GM12878 (cell line): ENCODE data around the gene METTL13. TPM values are rescaled to one million over a fixed set of nuclear protein-coding genes. Genes with fewer than 3 reads are reported as not detected.

Experiments used
- ATAC-seq: fragments of 200-7000 bp; cut with Tn5 transposase; 3 replicates; pipeline ENCODE4 v1.9.1; 2020; ENCODE audit warnings: mild to moderate bottlenecking, moderate library complexity
- BruUV-seq: library from RNA; stranded (reverse); fragments of 400-500 nt; replicated peaks from 2 replicates; lab custom pipeline; 2021; lab: Mats Ljungman, UMichigan
- CTCF ChIA-PET: fragments of 300-600 bp; sonication (Branson Sonifier 250); formaldehyde crosslinking; extraction: SDS; loops from one replicate; lab custom pipeline; 2021; ENCODE audit warnings: inconsistent platforms; lab: Yijun Ruan, JAX
- POLR2A ChIA-PET: fragments of 350-600 bp; formaldehyde crosslinking; extraction: SDS; loops from one replicate; lab custom pipeline; 2021; ENCODE audit warnings: inconsistent platforms; lab: Charles Lee
- RAD21 ChIA-PET: fragments of 300-600 bp; sonication (Branson Sonifier 250); formaldehyde crosslinking; loops from one replicate; lab custom pipeline; 2023; ENCODE audit warnings: antibody characterized with exemption; ENCODE audit not compliant: unreplicated experiment; lab: Charles Lee
- SMC1A ChIA-PET: fragments of 300-600 bp; sonication (Branson Sonifier 250); formaldehyde crosslinking; loops from one replicate; lab custom pipeline; 2023; ENCODE audit not compliant: unreplicated experiment, uncharacterized antibody; lab: Charles Lee
- DNase-seq: peaks from one replicate; pipeline ENCODE4 v3.0.0-alpha.2; 2011; ENCODE audit warnings: low read depth, low spot score
- FAIRE-seq: peaks from 3 replicates; lab custom pipeline; 2011; peaks lifted over from hg19 to GRCh38; lab: Jason Lieb, UNC
- H2AFZ ChIP-seq: 2 replicates; pipeline ENCODE4 v1.6.0; 2011; ENCODE audit warnings: low read depth, low read length, control low read depth; ENCODE audit not compliant: control insufficient read depth
- H3K27ac ChIP-seq: 2 replicates; pipeline ENCODE4 v1.5.1; 2011; ENCODE audit warnings: control low read depth; ENCODE audit not compliant: control insufficient read depth, insufficient read depth
- H3K27me3 ChIP-seq, 2 experiments: replicated peaks in 1 of 2; 2 replicates each; pipeline versions ENCODE4 v1.6.0 to v1.6.1; 2011; ENCODE audit warnings: low read length in 1 of 2; ENCODE audit not compliant: control insufficient read depth in 2 of 2, insufficient read depth in 2 of 2
- H3K36me3 ChIP-seq, 2 experiments: 2 replicates each; pipeline ENCODE4 v1.5.1; 2011; ENCODE audit warnings: low read length in 1 of 2; ENCODE audit not compliant: control insufficient read depth in 2 of 2, insufficient read depth in 2 of 2
- H3K4me1 ChIP-seq: 2 replicates; pipeline ENCODE4 v1.6.1; 2011; ENCODE audit warnings: mild to moderate bottlenecking, low read length, moderate library complexity, mixed read lengths; ENCODE audit not compliant: control insufficient read depth, insufficient read depth
- H3K4me2 ChIP-seq: 2 replicates; pipeline ENCODE4 v1.6.0; 2011; ENCODE audit warnings: control low read depth; ENCODE audit not compliant: control insufficient read depth, insufficient read depth
- H3K4me3 ChIP-seq: fragments of 200-600 bp; sonication (generic); 2 replicates; pipeline ENCODE4 v1.5.1; 2016
- H3K79me2 ChIP-seq: 2 replicates; pipeline ENCODE4 v1.6.0; 2011; ENCODE audit warnings: low read length; ENCODE audit not compliant: control insufficient read depth, insufficient read depth
- H3K9ac ChIP-seq: 2 replicates; pipeline ENCODE4 v1.8.0; 2011; ENCODE audit warnings: low read length, control low read depth, mixed read lengths; ENCODE audit not compliant: control insufficient read depth, insufficient read depth
- H3K9me3 ChIP-seq: replicated peaks from 3 replicates; pipeline ENCODE4 v1.5.1; 2011; ENCODE audit warnings: mild to moderate bottlenecking, low read length; ENCODE audit not compliant: control insufficient read depth, insufficient read depth
- H4K20me1 ChIP-seq: 2 replicates; pipeline ENCODE4 v1.6.0; 2011; ENCODE audit not compliant: control insufficient read depth, insufficient read depth
- ATF3 ChIP-seq: IDR thresholded peaks from 2 replicates; pipeline ENCODE4 v1.6.1; 2011; ENCODE audit warnings: low read depth, mild to moderate bottlenecking, low read length, moderate library complexity, borderline replicate concordance; ENCODE audit errors: extremely low read depth
- CREM ChIP-seq: IDR thresholded peaks from 2 replicates; pipeline ENCODE4 v1.6.1; 2014; ENCODE audit warnings: antibody characterized with exemption, low read depth
- E2F8 ChIP-seq: fragments of 450-650 bp; IDR thresholded peaks from 2 replicates; pipeline ENCODE4 v1.6.1; 2018; ENCODE audit warnings: mild to moderate bottlenecking, low read depth, moderate library complexity; ENCODE audit not compliant: partially characterized antibody
- IKZF1 ChIP-seq: fragments of 450-650 bp; conservative IDR thresholded peaks from 2 replicates; pipeline ENCODE4 v1.6.1; 2017; ENCODE audit warnings: antibody characterized with exemption, mild to moderate bottlenecking
- IRF3 ChIP-seq: fragments of 450-650 bp; IDR thresholded peaks from 2 replicates; pipeline ENCODE4 v1.6.1; 2014; ENCODE audit warnings: mild to moderate bottlenecking
- JUND ChIP-seq: IDR thresholded peaks from 2 replicates; pipeline ENCODE4 v1.6.1; 2012; ENCODE audit warnings: low read depth, mild to moderate bottlenecking, low read length, improper control_type of control experiment, moderate library complexity
- NFXL1 ChIP-seq: fragments of 450-650 bp; IDR thresholded peaks from 2 replicates; pipeline ENCODE4 v1.6.1; 2017; ENCODE audit warnings: antibody characterized with exemption, mild to moderate bottlenecking, borderline replicate concordance
- NR2C1 ChIP-seq: fragments of 450-650 bp; IDR thresholded peaks from 2 replicates; pipeline ENCODE4 v1.6.1; 2017; ENCODE audit warnings: antibody characterized with exemption, mild to moderate bottlenecking, moderate library complexity
- NRF1 ChIP-seq: conservative IDR thresholded peaks from 2 replicates; pipeline ENCODE4 v1.6.1; 2011; ENCODE audit warnings: mild to moderate bottlenecking, low read depth, low read length, improper control_type of control experiment
- PKNOX1 ChIP-seq: fragments of 450-650 bp; IDR thresholded peaks from 2 replicates; pipeline ENCODE4 v1.6.1; 2016; ENCODE audit warnings: mild to moderate bottlenecking
- PML ChIP-seq: IDR thresholded peaks from 2 replicates; pipeline ENCODE4 v1.6.1; 2012; ENCODE audit warnings: low read length, inconsistent platforms
- RCOR1 ChIP-seq: conservative IDR thresholded peaks from 2 replicates; pipeline ENCODE4 v1.6.1; 2012; ENCODE audit warnings: low read depth, low read length, improper control_type of control experiment
- SUZ12 ChIP-seq: fragments of 200-600 bp; sonication (generic); IDR thresholded peaks from one replicate; pipeline ENCODE4 v1.6.1; 2018; ENCODE audit warnings: antibody characterized with exemption, mild to moderate bottlenecking; ENCODE audit not compliant: unreplicated experiment
- ZBTB40 ChIP-seq: fragments of 450-650 bp; IDR thresholded peaks from 2 replicates; pipeline ENCODE4 v1.6.1; 2016; ENCODE audit warnings: mild to moderate bottlenecking, moderate library complexity, borderline replicate concordance
- WGBS: methylation state at CpG from one replicate; pipeline ENCODE4 v1.1.6; 2016; ENCODE audit warnings: low lambda C conversion rate; ENCODE audit not compliant: insufficient replicate concordance, insufficient coverage; ENCODE audit errors: missing lambda C conversion rate; 5-methylcytosine and 5-hydroxymethylcytosine counted together
- in situ Hi-C: fragments of 300-500 bp; cut with MboI; formaldehyde crosslinking; loops from 9 replicates; pipeline ENCODE4 v1.14.3; 2018; ENCODE audit warnings: mixed read lengths
- intact Hi-C: fragments of 100-400 bp; cut with micrococcal nuclease; formaldehyde crosslinking; loops from one replicate; pipeline ENCODE4 v1.14.2; 2022; ENCODE audit not compliant: unreplicated experiment
- polyA plus RNA-seq, 11 experiments: library from polyadenylated mRNA; depleted of rRNA in 4 of 11; unstranded in 6 of 11; stranded (reverse) in 5 of 11; fragments of >200 nt; fragmentation: Nextera tagmentation in 4 of 11; fragmentation: Illumina TruSeq in 1 of 11; extraction: Ambion mirVana in 4 of 11; extraction: Trizol in 1 of 11; gene quantifications; 1 replicate in 1 of 11; 2 replicates in 10 of 11; pipeline versions ENCODE4 v1.2.1 to v1.2.3, GENCODE V29; 2011 to 2016; ENCODE audit warnings: inconsistent platforms in 2 of 11, missing spikeins in 2 of 11, low read depth in 1 of 11
- total RNA-seq, 4 experiments: library from RNA; depleted of rRNA in 3 of 4; stranded (reverse); fragments of >200 nt in 3 of 4; fragmentation: Illumina TruSeq in 1 of 4; extraction: Trizol in 1 of 4; gene quantifications; 2 replicates each; pipeline versions ENCODE4 v1.2.1 to v1.2.3, GENCODE V29; 2013 to 2021

The METTL13 gene
- total and polyA plus RNA-seq, 10 of the 15 experiments (the other 5 are each of a cell fraction or from before 2014, with no cell fraction given) = 12.2 to 47.2 (median 35.0) TPM

GRCh38 chr1:171803461-171804022 lies 22.1 kb downstream of the METTL13 start:
- no peaks in the 10 kb centered on the region for H4K20me1 ChIP-seq
- intact Hi-C loops = loop anchor here (10.0 kb wide), 1 partner anchor 621 kb away; the partner anchor contains the start of gene C1orf105
- no peak for TF ChIP-seq ZBTB40
- no peak for TF ChIP-seq ATF3
- TF ChIP-seq IRF3 = no peak
- TF ChIP-seq NRF1 = no peak
- TF ChIP-seq PKNOX1 = no peak
- no peak for TF ChIP-seq PML
- no peak for TF ChIP-seq CREM
- TF ChIP-seq IKZF1 = no peak
- no peak for TF ChIP-seq JUND
- TF ChIP-seq RCOR1 = no peak
- TF ChIP-seq NR2C1 = no peak
- TF ChIP-seq NFXL1 = no peak
- TF ChIP-seq SUZ12 = no peak
- no peak for TF ChIP-seq E2F8

More at GRCh38 chr1:171803461-171804022, 22.1 kb downstream of the METTL13 start:
- FAIRE-seq (no peak), ATAC-seq (no peak), DNase-seq (no peak)
- CTCF ChIA-PET = interaction anchor here (0.8 to 9.3 kb wide), 8 partner anchors 14 to 596 kb away, joined by 3 to 322 read pairs (median 3); no protein-coding TSS in a partner anchor
- H3K9ac ChIP-seq = no peak overlapping the region
- SMC1A ChIA-PET = interaction anchor here (0.8 to 8.7 kb wide), 6 partner anchors 7 to 184 kb away, joined by 3 to 142 read pairs (median 18); no protein-coding TSS in a partner anchor
- no peak overlapping the region for H3K4me3 ChIP-seq
- no peaks in the 10 kb centered on the region for H3K27me3 ChIP-seq
- no peaks in the 10 kb centered on the region for H3K9me3 ChIP-seq
- BruUV-seq = no TSS peak
- H3K36me3 ChIP-seq = peaks cover 0 to 2% of the 10 kb centered on the region in 2 experiments; a peak in 2 of 4 replicates
- RAD21 ChIA-PET = interaction anchor here (1.4 to 3.6 kb wide), 2 partner anchors 177 to 182 kb away, joined by 4 to 20 read pairs; no protein-coding TSS in a partner anchor
- H3K4me2 ChIP-seq = no peak overlapping the region
- H3K79me2 ChIP-seq = no peaks in the 10 kb centered on the region
- H3K4me1 ChIP-seq = peaks cover 7% of the 10 kb centered on the region
- 95% methylated on average over 17 of the region's 17 CpGs for WGBS
- POLR2A ChIA-PET = interaction anchor here (0.6 to 1.4 kb wide), 4 partner anchors 14 to 182 kb away, joined by 3 to 4 read pairs (median 4); no protein-coding TSS in a partner anchor
- no peak overlapping the region for H2AFZ ChIP-seq
- in situ Hi-C loops = no loop called here
- no peak overlapping the region for H3K27ac ChIP-seq
